HEK293 (cell line): ENCODE data around the gene CABP7.

Experiments used
- CTCF ChIA-PET: fragments of 350-600 bp; formaldehyde crosslinking; extraction: SDS; loops from one replicate; lab custom pipeline; 2021; ENCODE audit warnings: antibody characterized with exemption; lab: Yijun Ruan, JAX
- POLR2A ChIA-PET: fragments of 300-600 bp; formaldehyde crosslinking; extraction: SDS; loops from one replicate; lab custom pipeline; 2020; ENCODE audit warnings: antibody characterized with exemption, inconsistent platforms; lab: Yijun Ruan, JAX
- H3K27ac ChIP-seq: fragments of 200-500 bp; sonication (Bioruptor generic); 2 replicates; pipeline ENCODE4 v1.5.1; 2014; ENCODE audit warnings: low read depth, low read length, control low read depth, inconsistent platforms; ENCODE audit errors: extremely low read depth
- H3K36me3 ChIP-seq, 2 experiments: fragments of 200-500 bp in 1 of 2; sonication (Bioruptor generic) in 1 of 2; 1 replicate in 1 of 2; 2 replicates in 1 of 2; pipeline ENCODE4 v1.5.1; 2014 to 2017; ENCODE audit warnings: inconsistent platforms in 2 of 2, low read length in 2 of 2; ENCODE audit not compliant: control insufficient read depth in 2 of 2, insufficient read depth in 1 of 2
- H3K4me1 ChIP-seq: fragments of 200-500 bp; sonication (Bioruptor generic); 2 replicates; pipeline ENCODE4 v1.5.1; 2014; ENCODE audit warnings: mild to moderate bottlenecking, low read length, inconsistent platforms; ENCODE audit not compliant: control insufficient read depth, insufficient read depth
- H3K4me3 ChIP-seq: 2 replicates; pipeline ENCODE4 v1.5.1; 2011; ENCODE audit warnings: low read depth, mild to moderate bottlenecking, control low read depth, low read length, moderate library complexity
- H3K9me3 ChIP-seq: fragments of 200-500 bp; sonication (Bioruptor generic); 2 replicates; pipeline ENCODE4 v1.5.1; 2014; ENCODE audit warnings: low read depth, low read length, inconsistent platforms; ENCODE audit not compliant: control insufficient read depth, insufficient read depth
- BCL11B ChIP-seq: fragments of 450-650 bp; formaldehyde crosslinking; IDR thresholded peaks from 2 replicates; pipeline ENCODE4 v1.5.1; 2016; ENCODE audit warnings: low read depth, missing biosample characterization, missing genetic modification characterization
- GLIS1 ChIP-seq: fragments of 450-650 bp; formaldehyde crosslinking; IDR thresholded peaks from 2 replicates; pipeline ENCODE4 v1.5.1; 2016; ENCODE audit warnings: missing biosample characterization, missing genetic modification characterization
- OVOL3 ChIP-seq: fragments of 450-650 bp; formaldehyde crosslinking; IDR thresholded peaks from 2 replicates; pipeline ENCODE4 v1.5.1; 2016; ENCODE audit warnings: missing biosample characterization, missing genetic modification characterization
- SP7 ChIP-seq: fragments of 450-650 bp; formaldehyde crosslinking; IDR thresholded peaks from 2 replicates; pipeline ENCODE4 v1.5.1; 2016; ENCODE audit warnings: missing biosample characterization, missing genetic modification characterization
- ZBTB7A ChIP-seq: fragments of 450-650 bp; formaldehyde crosslinking; IDR thresholded peaks from 2 replicates; pipeline ENCODE4 v1.5.1; 2016; ENCODE audit warnings: low read depth, missing biosample characterization, missing genetic modification characterization
- ZIC2 ChIP-seq: fragments of 450-650 bp; formaldehyde crosslinking; IDR thresholded peaks from 2 replicates; pipeline ENCODE4 v1.5.1; 2016; ENCODE audit warnings: missing biosample characterization, missing genetic modification characterization
- ZNF2 ChIP-seq: fragments of 450-650 bp; formaldehyde crosslinking; IDR thresholded peaks from 2 replicates; pipeline ENCODE4 v1.5.1; 2016; ENCODE audit warnings: missing biosample characterization, missing genetic modification characterization
- ZNF37A ChIP-seq: fragments of 450-650 bp; IDR thresholded peaks from 2 replicates; pipeline ENCODE4 v1.5.1; 2018; ENCODE audit warnings: missing biosample characterization, missing genetic modification characterization
- ZNF610 ChIP-seq: fragments of 450-650 bp; formaldehyde crosslinking; IDR thresholded peaks from 2 replicates; pipeline ENCODE4 v1.5.1; 2016; ENCODE audit warnings: missing biosample characterization, missing genetic modification characterization, borderline replicate concordance
- TF ChIP-seq, protein P1 (sequence below): fragments of 450-650 bp; formaldehyde crosslinking; IDR thresholded peaks from 2 replicates; pipeline ENCODE4 v1.5.1; 2016; ENCODE audit warnings: missing biosample characterization, missing genetic modification characterization
- TF ChIP-seq, protein P2 (sequence below): fragments of 450-650 bp; formaldehyde crosslinking; IDR thresholded peaks from 2 replicates; pipeline ENCODE4 v1.5.1; 2016; ENCODE audit warnings: missing biosample characterization, missing genetic modification characterization, low read depth
- TF ChIP-seq, protein P3 (sequence below): fragments of 450-650 bp; formaldehyde crosslinking; IDR thresholded peaks from 2 replicates; pipeline ENCODE4 v1.5.1; 2016; ENCODE audit warnings: missing biosample characterization, missing genetic modification characterization
- TF ChIP-seq, protein P4 (sequence below): fragments of 450-650 bp; formaldehyde crosslinking; IDR thresholded peaks from 2 replicates; pipeline ENCODE4 v1.5.1; 2016; ENCODE audit warnings: missing biosample characterization, missing genetic modification characterization
- TF ChIP-seq, protein P5 (sequence below): fragments of 450-650 bp; formaldehyde crosslinking; conservative IDR thresholded peaks from 2 replicates; pipeline ENCODE4 v1.5.1; 2016; ENCODE audit warnings: low read depth, missing biosample characterization, missing genetic modification characterization

CABP7 gene

DNA sequence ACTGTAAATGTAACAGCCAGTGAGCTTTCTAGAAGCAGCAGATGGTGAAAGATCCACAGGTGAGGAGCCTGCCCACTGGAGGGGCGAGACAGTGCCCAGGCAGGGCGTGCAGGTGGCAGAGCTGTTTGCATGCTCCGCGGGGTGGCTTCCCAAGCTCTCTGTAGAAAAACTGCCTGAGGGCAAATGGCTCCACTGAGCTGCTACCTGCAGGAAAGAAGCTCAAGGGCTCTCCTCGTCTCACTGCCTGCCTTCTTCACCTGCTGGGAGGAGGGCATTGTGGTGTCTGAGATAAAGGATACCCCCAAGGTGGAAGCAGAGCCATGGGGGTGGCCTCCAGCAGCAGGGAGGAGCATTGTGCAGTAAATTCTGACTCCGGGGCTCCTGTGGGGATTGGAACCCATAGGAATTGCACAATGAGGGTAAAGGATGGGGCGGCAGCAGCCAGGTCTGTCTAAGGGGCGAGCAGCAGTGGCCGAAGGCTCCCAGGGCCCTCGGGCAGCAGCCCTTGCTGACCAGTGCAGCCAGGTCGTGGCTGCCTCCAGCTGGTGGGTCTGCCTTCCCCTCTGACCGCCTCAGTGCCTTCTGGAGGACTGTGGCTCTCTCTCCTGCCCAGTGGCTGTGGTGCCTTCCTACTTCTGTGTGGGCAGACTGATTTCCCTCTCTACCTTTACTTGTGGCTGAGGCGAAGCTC lies 28.0 kb upstream of the CABP7 start:
- H3K4me1 ChIP-seq, result peaks cover 4% of the 10 kb centered on the region; the same call in 1 of the 2 replicates
- ChIA-PET CTCF (interaction anchor here (0.7 to 4.0 kb wide), 6 partner anchors 12 to 396 kb away, joined by 3 to 43 read pairs (median 7); no protein-coding TSS in a partner anchor), POLR2A (no interaction called here)
- TF ChIP-seq, protein P1, sequence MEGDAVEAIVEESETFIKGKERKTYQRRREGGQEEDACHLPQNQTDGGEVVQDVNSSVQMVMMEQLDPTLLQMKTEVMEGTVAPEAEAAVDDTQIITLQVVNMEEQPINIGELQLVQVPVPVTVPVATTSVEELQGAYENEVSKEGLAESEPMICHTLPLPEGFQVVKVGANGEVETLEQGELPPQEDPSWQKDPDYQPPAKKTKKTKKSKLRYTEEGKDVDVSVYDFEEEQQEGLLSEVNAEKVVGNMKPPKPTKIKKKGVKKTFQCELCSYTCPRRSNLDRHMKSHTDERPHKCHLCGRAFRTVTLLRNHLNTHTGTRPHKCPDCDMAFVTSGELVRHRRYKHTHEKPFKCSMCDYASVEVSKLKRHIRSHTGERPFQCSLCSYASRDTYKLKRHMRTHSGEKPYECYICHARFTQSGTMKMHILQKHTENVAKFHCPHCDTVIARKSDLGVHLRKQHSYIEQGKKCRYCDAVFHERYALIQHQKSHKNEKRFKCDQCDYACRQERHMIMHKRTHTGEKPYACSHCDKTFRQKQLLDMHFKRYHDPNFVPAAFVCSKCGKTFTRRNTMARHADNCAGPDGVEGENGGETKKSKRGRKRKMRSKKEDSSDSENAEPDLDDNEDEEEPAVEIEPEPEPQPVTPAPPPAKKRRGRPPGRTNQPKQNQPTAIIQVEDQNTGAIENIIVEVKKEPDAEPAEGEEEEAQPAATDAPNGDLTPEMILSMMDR (tag by site-specific recombination), result no peak
- TF ChIP-seq, protein P2, sequence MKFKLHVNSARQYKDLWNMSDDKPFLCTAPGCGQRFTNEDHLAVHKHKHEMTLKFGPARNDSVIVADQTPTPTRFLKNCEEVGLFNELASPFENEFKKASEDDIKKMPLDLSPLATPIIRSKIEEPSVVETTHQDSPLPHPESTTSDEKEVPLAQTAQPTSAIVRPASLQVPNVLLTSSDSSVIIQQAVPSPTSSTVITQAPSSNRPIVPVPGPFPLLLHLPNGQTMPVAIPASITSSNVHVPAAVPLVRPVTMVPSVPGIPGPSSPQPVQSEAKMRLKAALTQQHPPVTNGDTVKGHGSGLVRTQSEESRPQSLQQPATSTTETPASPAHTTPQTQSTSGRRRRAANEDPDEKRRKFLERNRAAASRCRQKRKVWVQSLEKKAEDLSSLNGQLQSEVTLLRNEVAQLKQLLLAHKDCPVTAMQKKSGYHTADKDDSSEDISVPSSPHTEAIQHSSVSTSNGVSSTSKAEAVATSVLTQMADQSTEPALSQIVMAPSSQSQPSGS, result no peak
- TF ChIP-seq ZIC2 (tag by site-specific recombination), result peak; percentile 99
- TF ChIP-seq GLIS1 (tag by site-specific recombination), result peak; percentile 88
- TF ChIP-seq ZNF37A (tag by site-specific recombination), result no peak
- TF ChIP-seq OVOL3 (tag by site-specific recombination), result no peak
- TF ChIP-seq ZNF2 (tag by site-specific recombination), result no peak
- no peak for TF ChIP-seq SP7 (tag by site-specific recombination)
- TF ChIP-seq, protein P3, sequence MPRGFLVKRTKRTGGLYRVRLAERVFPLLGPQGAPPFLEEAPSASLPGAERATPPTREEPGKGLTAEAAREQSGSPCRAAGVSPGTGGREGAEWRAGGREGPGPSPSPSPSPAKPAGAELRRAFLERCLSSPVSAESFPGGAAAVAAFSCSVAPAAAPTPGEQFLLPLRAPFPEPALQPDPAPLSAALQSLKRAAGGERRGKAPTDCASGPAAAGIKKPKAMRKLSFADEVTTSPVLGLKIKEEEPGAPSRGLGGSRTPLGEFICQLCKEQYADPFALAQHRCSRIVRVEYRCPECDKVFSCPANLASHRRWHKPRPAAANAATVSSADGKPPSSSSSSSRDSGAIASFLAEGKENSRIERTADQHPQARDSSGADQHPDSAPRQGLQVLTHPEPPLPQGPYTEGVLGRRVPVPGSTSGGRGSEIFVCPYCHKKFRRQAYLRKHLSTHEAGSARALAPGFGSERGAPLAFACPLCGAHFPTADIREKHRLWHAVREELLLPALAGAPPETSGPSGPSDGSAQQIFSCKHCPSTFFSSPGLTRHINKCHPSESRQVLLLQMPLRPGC (tag by site-specific recombination), result no peak
- TF ChIP-seq, protein P4, sequence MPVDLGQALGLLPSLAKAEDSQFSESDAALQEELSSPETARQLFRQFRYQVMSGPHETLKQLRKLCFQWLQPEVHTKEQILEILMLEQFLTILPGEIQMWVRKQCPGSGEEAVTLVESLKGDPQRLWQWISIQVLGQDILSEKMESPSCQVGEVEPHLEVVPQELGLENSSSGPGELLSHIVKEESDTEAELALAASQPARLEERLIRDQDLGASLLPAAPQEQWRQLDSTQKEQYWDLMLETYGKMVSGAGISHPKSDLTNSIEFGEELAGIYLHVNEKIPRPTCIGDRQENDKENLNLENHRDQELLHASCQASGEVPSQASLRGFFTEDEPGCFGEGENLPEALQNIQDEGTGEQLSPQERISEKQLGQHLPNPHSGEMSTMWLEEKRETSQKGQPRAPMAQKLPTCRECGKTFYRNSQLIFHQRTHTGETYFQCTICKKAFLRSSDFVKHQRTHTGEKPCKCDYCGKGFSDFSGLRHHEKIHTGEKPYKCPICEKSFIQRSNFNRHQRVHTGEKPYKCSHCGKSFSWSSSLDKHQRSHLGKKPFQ (tag by site-specific recombination), result no peak
- H3K36me3 ChIP-seq, result peaks cover 0 to 73% of the 10 kb centered on the region in 2 experiments; a peak in 2 of 3 replicates
- no peak overlapping the region for H3K27ac ChIP-seq
- no peak overlapping the region for H3K4me3 ChIP-seq
- H3K9me3 ChIP-seq, result no peaks in the 10 kb centered on the region

DNA sequence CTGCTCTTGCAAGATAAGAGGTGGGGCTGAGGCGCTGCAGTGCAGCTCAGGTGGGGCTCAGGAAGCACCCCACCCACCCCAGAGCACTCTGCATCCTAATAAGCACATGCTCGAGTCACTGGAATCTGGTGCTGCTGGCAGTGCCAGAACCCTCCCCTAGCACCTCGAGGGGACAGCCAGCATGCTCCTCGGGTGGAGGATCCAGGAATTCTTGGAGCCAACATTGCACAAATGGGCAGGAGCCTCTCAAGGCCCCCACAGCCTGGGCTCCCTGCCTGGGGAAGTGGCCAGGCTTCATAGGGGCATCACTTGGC lies 27.5 kb upstream of the CABP7 start:
- CTCF ChIA-PET, result interaction anchor here (2.4 kb wide), 1 partner anchor 66 kb away, joined by 9 read pairs; no protein-coding TSS in a partner anchor
- POLR2A ChIA-PET, result no interaction called here
- H3K36me3 ChIP-seq, result peaks cover 0 to 69% of the 10 kb centered on the region in 2 experiments; a peak in 2 of 3 replicates

More for the DNA sequence above, 27.5 kb upstream of the CABP7 start:
- no peak overlapping the region for H3K27ac ChIP-seq
- H3K9me3 ChIP-seq, result no peaks in the 10 kb centered on the region
- no peak overlapping the region for H3K4me3 ChIP-seq
- TF ChIP-seq, protein P4 (tag by site-specific recombination), result no peak
- TF ChIP-seq, protein P1 (tag by site-specific recombination), result no peak
- TF ChIP-seq, protein P5, sequence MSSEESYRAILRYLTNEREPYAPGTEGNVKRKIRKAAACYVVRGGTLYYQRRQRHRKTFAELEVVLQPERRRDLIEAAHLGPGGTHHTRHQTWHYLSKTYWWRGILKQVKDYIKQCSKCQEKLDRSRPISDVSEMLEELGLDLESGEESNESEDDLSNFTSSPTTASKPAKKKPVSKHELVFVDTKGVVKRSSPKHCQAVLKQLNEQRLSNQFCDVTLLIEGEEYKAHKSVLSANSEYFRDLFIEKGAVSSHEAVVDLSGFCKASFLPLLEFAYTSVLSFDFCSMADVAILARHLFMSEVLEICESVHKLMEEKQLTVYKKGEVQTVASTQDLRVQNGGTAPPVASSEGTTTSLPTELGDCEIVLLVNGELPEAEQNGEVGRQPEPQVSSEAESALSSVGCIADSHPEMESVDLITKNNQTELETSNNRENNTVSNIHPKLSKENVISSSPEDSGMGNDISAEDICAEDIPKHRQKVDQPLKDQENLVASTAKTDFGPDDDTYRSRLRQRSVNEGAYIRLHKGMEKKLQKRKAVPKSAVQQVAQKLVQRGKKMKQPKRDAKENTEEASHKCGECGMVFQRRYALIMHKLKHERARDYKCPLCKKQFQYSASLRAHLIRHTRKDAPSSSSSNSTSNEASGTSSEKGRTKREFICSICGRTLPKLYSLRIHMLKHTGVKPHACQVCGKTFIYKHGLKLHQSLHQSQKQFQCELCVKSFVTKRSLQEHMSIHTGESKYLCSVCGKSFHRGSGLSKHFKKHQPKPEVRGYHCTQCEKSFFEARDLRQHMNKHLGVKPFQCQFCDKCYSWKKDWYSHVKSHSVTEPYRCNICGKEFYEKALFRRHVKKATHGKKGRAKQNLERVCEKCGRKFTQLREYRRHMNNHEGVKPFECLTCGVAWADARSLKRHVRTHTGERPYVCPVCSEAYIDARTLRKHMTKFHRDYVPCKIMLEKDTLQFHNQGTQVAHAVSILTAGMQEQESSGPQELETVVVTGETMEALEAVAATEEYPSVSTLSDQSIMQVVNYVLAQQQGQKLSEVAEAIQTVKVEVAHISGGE (tag by site-specific recombination), result no peak
- TF ChIP-seq ZNF610 (tag by site-specific recombination) (no peak), ZBTB7A (tag by site-specific recombination) (no peak), ZIC2 (tag by site-specific recombination) (no peak), BCL11B (tag by site-specific recombination) (no peak)
- H3K4me1 ChIP-seq, result peaks cover 4% of the 10 kb centered on the region; the same call in 1 of the 2 replicates
